HG02642 (cell line): ENCODE results near the gene CD36.

Experiments used
- ATAC-seq: cut with Tn5 transposase; IDR thresholded peaks from one replicate; pipeline ENCODE4 v1.9.1; 2021; ENCODE audit warnings: mild to moderate bottlenecking; ENCODE audit not compliant: unreplicated experiment, poor library complexity

Gene CD36

DNA sequence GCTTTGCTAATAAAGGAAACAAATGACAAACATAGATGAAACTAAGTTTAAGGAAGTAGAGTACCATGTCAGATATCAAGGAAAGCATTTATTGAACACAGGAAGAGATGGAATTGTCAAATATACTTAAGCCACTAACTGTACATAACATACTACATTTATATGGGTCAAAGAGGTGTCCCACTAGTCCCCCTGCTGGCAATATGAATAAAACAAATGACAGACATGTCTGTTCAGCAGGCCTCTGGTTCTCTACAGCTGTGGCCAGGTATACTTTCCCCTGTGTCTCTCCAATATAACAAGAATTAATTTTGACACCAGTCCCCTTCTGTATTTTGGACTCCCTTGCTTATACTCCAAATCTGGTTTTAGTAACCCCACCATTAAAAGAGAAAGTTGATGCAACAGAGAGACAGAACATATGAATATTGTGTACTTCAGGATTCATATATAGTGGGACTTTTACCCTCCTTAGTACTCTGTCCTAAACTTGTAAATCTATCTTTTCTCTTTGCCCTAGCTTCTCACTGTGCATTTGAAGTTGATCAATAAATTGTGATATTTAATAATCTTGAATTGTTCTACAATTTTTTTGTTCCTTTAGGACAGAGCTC lies 42.9 kb downstream of the CD36 start:
- peak; percentile 78 for ATAC-seq

DNA sequence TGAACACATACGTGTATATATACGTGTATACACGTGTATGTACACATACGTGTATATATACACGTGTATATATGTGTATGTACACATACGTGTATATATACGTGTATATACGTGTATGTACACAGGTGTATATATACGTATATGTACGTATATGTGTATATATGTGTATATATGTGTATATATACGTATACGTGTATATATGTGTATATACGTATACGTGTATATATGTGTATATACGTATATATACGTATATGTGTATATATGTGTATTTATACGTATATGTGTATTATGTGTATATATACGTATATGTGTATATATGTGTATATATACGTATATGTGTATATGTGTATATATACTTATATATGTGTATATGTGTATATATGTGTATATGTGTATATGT lies 44.3 kb downstream of the CD36 start:
- no peak for ATAC-seq

DNA sequence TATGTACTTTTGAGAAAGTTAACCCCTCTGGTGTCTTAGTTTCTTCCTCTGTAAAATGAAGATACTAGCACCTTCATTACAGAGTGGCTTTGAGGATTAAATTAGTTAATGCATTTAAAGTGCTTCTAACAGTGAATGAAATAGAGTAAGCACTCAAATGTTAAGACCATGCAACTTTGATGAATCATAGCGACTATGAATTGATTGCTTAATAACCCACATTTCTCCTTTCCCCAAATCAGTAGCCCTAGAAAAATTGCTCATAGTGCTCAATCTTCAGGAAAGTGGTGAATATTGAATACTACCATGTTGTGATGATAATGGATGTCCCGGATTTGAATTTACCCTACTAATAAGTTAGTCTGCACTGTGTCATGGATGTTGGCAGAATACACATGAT lies 48.1 kb downstream of the CD36 start:
- no peak for ATAC-seq

DNA sequence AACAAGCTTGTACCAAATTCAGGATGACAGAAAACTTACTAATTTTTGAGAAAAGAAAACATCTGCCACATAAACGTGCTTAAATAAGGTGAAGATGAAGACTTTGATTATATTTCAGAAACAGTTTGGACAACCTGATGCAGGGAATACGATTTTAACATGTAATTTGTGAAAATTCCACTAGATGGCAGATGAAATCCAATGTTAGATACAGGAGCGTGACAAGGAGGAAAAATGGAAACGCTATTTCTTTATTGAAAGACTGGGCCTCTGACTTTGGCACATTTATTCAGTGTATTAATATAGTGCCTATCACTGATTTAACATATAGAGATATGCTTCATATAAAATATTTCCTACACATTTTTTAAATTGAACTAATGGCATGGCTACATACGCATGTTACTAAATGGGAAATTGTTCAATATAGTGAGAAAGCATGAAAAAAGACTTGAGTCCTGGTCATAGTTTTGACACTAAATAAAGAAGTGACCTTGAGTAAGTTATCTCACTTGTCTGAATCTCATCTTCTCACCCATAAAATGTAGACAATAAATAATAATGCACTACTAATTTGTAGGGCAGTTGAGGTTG lies 60.7 kb downstream of the CD36 start:
- peak; percentile 72 for ATAC-seq

DNA sequence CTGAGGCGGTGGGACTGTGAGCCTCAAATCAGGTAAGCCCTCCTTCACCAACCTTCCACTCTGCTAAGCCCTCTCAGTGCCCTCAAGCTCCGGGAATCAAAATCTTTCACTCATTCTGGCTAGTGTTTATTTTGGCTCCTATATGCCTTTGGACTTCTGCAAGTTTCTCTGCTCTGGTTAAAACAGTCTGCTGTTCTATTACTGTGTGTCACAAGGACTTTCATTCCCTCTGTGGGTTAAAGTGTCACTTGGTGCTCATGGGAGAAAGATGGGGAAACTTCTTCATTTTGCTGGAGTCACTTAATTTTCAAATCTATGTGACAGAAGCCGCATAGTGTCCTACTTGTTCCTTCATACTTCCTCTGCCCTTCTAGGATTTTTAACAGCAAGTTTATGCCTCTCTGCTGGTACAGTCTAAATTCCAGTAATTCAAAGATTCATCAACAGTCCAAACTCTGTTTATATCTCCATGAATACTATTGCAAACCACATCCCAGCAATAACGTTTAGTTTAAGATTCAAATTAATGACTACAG lies 61.3 kb downstream of the CD36 start:
- ATAC-seq = no peak

DNA sequence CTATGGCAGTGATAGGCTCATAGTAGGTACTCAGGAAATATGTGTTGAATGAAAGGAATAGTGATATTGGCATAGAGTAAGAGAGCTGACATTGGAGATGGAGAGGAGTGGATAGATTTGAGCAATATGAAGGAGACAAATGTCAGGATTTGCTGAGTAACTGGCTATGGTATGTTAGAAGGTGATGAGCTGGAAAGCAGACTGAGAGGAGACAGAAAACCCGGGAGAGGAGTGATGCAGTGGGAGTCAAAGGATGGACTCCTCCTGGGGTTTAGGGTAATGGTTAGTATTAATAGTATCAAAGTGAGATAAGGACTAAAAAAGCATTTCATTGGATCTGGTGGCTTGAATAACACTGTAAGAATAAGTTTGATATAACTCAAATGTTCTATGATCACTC lies 64.8 kb downstream of the CD36 start:
- no peak for ATAC-seq

DNA sequence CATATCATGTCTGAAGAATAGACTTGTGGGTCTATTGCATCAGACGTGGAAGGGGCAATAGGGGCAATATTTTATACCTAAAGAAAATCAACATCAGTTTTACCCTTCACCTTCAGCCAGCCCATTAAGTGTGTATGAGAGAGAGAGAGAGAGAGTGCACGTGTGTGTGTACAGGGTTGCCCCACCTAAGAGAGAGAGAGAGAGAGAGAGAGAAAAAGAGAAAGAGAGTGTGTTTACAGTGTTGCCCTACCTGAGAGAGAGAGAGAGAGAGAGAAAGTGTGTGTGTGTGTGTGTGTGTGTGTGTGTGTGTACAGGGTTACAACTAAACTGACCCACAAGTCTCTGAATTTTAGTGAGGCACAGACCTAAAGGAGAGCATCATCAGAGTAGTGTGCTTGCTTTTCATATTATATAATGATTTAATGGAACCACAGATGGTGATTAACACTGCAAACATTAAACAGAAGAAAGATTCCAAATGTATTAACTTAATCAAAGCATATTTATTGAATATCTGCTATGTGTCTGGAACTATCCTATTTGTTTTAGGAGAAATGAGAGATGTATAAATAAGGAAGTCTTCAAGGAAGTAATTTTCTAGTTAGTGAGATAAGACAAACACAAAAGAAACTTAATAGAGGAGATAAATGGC lies 66.8 kb downstream of the CD36 start:
- ATAC-seq = no peak

DNA sequence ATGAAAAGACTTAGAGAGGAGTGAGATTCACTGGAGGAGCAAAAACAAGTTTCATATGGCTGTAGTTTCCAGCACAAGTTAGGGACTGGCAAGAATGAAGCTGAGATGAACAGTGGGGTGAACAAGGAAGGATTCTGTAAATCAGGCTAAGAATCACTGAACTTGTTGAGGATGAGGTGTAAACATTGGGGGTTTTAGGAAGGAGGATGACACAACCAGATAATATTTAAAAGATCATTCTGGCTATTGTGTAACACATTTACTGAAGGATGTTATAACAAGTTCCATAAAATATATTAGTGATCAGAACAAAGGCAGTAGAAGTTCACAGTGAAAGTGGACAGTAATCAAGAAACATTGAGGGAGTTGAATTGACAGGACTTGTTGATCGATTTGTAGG lies 68.9 kb downstream of the CD36 start:
- no peak for ATAC-seq

DNA sequence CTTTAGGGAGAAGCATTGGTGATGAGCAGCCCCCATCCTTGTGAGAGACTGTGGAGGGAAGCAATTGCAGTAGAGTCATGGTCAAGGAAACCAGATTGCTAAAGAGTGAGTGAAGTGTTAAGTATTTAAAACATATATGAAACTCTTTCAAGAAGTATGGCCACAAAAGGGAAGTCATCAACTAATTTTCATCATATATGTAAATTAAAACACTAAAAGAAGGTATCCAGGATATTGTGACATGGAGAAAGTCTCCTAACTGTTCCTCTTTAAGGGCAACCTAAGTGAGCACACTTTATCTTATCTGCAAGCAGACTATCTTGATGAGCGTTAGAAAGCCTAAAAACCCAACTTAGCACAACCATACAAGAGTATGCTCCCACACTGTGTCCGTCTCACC lies 69.7 kb downstream of the CD36 start:
- ATAC-seq = no peak

DNA sequence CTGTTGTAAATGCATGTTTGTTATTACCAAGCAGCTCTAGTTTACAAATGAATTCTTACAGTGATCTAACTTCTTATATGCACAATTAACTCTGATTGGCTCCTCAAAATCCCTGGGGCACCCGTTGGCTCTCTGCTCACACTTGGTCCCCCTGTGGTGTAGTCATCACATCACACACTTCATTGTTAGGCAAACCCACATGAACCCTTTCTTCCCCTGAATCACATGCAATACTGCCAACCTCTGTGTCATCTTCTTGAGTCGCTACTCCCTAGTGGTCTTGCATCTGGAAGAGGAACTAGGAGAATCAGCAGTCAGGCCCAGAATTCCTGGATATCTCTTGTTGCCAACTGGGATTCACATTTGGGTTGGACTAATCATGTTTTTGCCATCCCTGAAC lies 73.1 kb downstream of the CD36 start:
- no peak for ATAC-seq

DNA sequence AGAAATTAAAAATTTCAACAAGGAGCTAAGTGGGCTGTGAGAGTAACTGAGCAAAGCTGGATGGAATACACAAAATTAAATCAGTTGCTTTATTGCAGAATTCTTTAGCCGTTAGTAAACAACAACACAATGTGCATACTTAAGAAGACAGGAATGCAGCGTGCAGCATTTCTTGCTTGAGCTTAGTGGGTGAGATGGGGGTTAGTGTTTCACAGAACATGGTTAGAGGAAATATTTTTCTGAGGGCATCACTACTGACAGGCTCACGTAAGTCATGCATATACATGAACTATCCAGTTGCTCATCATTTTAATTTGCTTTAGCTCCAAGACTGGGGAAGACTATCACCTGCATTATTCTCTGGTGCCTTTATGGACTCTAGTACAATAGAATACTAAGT lies 80.8 kb downstream of the CD36 start:
- ATAC-seq = no peak

DNA sequence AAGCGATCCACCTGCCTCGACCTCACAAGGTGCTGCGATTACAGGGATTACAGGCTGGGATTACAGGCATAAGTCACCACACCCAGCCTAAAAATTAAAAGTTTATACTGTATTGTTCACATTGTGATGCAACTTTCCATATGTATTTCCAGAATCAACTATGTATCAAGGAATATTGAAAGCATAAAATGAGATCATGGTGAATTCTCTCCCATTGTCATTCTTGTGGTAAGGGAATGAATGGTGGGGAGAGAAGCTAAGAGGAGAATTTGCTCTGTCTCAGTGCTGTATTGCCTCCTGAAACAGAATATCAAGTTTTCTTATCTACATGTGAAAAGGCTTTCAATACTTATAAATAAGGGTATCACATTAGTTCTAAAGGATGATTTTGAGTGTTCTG lies 81.7 kb downstream of the CD36 start:
- no peak for ATAC-seq

DNA sequence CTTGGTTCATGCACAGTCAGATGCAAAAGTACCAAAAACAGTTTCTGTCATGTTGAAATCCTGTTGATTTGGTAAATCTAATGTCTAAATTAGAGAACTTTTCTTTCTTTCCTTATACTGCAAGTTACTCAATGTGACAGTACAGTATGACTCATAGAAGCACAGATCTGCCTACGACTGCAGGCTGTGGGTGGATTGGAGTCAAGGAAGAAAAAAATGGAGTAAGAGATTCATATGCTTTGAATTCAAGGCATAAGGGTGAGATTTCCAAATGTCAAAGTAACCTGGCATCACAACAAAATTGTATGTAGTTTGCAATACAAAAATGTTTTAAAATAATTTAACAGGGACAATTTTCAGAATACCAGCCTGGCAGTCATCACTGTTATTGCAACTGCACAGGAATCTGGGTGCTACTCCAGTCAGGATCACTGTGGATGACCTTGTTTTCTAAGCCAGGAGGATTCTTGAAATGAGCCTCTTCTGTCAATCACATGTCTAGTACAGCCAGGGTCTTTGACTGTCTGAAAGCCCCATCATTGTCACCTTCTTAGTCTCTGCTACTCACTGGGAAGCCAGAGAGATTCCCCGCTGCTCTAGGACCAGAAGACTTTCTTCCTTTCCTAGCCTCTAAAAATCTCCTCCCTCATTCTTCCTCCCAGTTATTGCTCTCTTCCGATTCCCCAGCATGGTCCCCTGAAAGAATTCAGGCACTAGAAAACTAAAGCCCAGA lies 83.6 kb downstream of the CD36 start:
- no peak for ATAC-seq

DNA sequence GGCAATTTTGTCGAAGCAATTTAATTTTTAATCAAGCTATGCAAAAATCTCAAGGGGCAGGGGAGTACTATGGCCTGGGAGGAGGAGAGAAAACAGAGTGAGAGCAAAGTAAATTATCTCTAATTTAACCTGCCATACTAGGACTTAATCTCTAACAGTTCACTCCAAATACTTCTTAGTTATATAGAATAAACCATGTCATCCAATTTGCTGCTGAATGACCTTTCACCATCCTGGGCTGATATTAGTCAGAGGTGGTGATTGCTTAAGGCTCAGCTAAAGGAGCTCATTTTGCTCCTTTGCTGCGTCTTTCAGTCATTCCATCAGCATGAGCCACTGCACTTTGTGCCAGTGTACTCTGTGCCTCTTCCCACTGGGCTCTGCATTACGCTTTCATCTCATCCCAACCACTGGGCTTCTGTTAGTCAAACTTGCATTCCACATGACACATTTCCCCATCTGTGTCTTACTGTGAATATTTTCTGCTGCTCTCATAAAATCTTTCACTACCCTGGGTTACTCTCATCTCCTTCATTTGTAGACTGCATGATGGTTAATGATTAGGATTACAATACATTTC lies 84.3 kb downstream of the CD36 start:
- ATAC-seq = no peak

DNA sequence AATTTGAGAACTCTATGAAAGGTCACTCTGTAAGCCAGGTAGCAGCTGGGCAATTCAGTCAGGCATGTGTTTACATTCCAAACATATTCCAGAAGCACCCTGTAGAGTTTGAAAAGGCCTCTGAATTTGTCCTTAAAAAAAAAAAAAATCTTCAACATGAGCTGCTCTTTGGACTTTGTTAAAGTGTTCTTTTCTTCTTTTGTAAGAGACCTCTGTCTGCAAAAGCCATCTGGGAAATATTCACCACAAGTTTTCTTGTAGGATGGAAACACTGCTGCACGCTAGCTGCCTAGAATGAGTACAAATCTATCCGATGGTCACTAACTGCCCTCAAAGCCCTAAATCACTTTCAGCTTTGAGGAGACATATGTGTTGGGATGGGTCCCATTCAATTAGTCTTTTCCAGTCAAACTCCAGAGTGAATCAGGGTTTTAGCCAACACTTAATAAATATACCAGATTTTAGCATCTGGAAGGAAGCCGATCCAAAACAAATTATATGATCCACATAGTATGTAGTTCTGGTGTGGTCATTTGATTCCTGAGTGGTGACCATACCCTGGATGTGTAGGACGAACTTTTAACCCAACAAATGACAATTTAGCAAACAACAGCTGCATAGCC lies 85.9 kb downstream of the CD36 start:
- no peak for ATAC-seq

DNA sequence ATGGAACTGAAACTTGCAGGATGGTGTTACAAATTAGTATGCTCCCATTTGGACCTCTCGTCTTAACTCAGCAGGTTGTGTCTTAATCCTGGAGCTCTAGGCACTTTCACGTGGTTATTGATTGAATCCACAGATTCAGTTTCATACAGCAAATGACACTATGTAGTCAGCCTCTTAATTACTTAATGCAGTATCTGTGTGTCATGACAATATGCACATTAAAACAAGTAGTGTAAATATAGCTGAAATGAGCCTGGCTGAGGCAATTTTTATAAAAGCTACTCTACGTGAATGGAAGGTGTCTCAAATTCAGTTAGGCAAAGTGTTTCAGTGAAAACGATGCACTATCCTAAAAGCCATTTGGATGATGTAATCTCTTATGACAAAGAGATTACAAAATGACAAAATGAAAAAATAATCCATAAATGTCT lies 86.8 kb downstream of the CD36 start:
- no peak for ATAC-seq
